ENCODE results near the gene RPL36. TPM values are rescaled to one million over a fixed set of nuclear protein-coding genes. Genes with fewer than 3 reads are reported as not detected.
A peak's percentile ranks its signal among the peaks of the same experiment; 100 is the strongest.

The RPL36 gene
- total and polyA plus RNA-seq, 2 of the 8 experiments (the other 6 are each of a cell fraction or from before 2014, with no cell fraction given), result 951 to 1,075 TPM

DNA sequence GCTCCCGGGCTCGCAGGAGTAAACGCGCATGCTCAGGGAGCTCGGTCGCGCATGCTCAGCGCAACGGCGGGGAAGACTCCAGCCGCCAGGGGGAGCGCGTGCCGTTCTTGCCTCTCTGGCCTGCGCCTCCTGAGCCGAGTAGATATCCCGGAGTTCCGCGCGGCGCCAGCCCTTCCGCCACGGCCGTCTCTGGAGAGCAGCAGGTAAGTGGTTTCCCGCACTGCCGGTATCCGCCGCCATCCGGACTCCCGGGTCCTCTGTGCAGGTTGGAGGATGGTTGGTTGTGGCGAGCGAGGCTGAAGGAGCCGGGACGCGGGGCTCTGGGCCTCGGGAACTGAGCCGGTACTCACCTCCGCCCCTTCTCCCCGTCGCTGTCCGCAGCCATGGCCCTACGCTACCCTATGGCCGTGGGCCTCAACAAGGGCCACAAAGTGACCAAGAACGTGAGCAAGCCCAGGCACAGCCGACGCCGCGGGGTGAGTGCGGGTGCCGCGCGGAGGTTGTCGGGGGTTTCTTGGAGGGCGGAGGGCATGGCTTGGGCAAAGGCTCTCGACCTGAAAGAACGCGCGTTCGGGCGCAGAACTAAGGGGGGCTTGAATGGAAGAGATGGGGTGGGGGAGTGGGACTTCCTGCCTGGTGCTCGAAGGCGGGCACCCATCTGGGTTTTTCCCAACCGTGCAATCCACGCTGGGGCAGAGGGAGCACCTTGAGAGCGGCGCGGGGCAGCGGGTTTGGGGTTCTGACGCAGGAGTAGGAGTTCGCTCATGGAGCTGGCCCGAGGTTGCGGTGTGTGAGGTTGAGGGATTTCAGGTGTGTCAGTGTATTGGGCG, at the start of gene RPL36 (continued):
- TF ChIP-seq CHD2 (IDR thresholded peaks at IDR 0.05; ENCODE audit: low read length) (no peak), CBX5 (IDR thresholded peaks at IDR 0.05; ENCODE audit: low read depth, low read length) (no peak), KDM5A (IDR thresholded peaks at IDR 0.05; ENCODE audit: low read length) (no peak), SP2 (IDR thresholded peaks at IDR 0.05; ENCODE audit: low read length) (peak; percentile 57; the same call in 1 of the 2 replicates), POLR2A (IDR thresholded peaks at IDR 0.05; ENCODE audit: control extremely low read depth in 1 of 2, low read depth in 2 of 2, low read length in 2 of 2) (peak; percentile 97 to 99), JUND (IDR thresholded peaks at IDR 0.05; ENCODE audit: low read length) (peak; percentile 50; the same call in 1 of the 2 replicates), EGR1 (IDR thresholded peaks at IDR 0.05; ENCODE audit: borderline replicate concordance, low read depth, low read length) (0 out of 2 replicates have a peak, but pooled peaks have one; percentile 51), PHF8 (conservative IDR thresholded peaks at IDR 0.05; ENCODE audit: low read depth, low read length) (peak; percentile 99), FOSL1 (IDR thresholded peaks at IDR 0.05; ENCODE audit: insufficient read depth, low read depth, low read length) (no peak), TAF7 (optimal IDR thresholded peaks at IDR 0.05; ENCODE audit: borderline replicate concordance, low read depth, low read length) (peak; percentile 99), BCL11A (IDR thresholded peaks at IDR 0.05; ENCODE audit: low read depth in 2 of 2, low read length in 2 of 2) (no peak), YY1 (IDR thresholded peaks at IDR 0.05; ENCODE audit: low read depth, low read length) (no peak; the same call in none of the 2 replicates), RFX5 (IDR thresholded peaks at IDR 0.05; ENCODE audit: borderline replicate concordance, low read depth, low read length) (no peak), GABPA (IDR thresholded peaks at IDR 0.05; ENCODE audit: borderline replicate concordance, insufficient read depth, low read length) (no peak; the same call in 1 of the 2 replicates), RXRA (IDR thresholded peaks at IDR 0.05; ENCODE audit: insufficient read depth, low read depth, low read length) (no peak), POLR2AphosphoS5 (IDR thresholded peaks at IDR 0.05; ENCODE audit: low read depth, low read length) (peak; percentile 99), HDAC2 (IDR thresholded peaks at IDR 0.05; ENCODE audit: borderline replicate concordance in 1 of 2, low read depth in 2 of 2, low read length in 2 of 2) (no peak), CHD1 (IDR thresholded peaks at IDR 0.05; ENCODE audit: low read depth, low read length) (no peak), KDM4A (IDR thresholded peaks at IDR 0.05; ENCODE audit: low read depth, low read length, severe bottlenecking) (no peak), GTF2F1 (IDR thresholded peaks at IDR 0.05; ENCODE audit: borderline replicate concordance, low read depth, low read length) (peak; percentile 96), SUZ12 (IDR thresholded peaks at IDR 0.05; ENCODE audit: low read length) (no peak), NANOG (IDR thresholded peaks at IDR 0.05; ENCODE audit: insufficient read depth, low read depth, low read length, poor library complexity, severe bottlenecking) (no peak), ZNF274 (IDR thresholded peaks at IDR 0.05; ENCODE audit: borderline replicate concordance, extremely low read depth, low read length) (no peak)
